Ovary (tissue), 9 donors: Measurements from ENCODE around the gene MYO1H. TPM values are rescaled to one million over a fixed set of nuclear protein-coding genes. Genes with fewer than 3 reads are reported as not detected.
"Not testable (repeated sequence)": the region's sequence is repeated elsewhere in the genome, so short reads cannot be mapped to it uniquely, and the experiment has no call there.

Experiments
- DNase-seq, 5 donors: peaks; one replicate each; pipeline ENCODE4 v3.0.0-alpha.2; 2019 to 2020
- H3K27ac ChIP-seq, 2 donors: fragments of 200-600 bp; one replicate each; pipeline versions ENCODE4 v1.5.1 to v1.8.0; 2019 to 2022
- H3K27me3 ChIP-seq: fragments of 200-600 bp; one replicate; pipeline ENCODE4 v1.8.0; 2022
- H3K36me3 ChIP-seq: fragments of 200-600 bp; sonication (generic); one replicate; pipeline ENCODE4 v1.5.1; 2019
- H3K4me1 ChIP-seq: one replicate; pipeline ENCODE4 v1.8.1; 2013; ENCODE audit warnings: mild to moderate bottlenecking, moderate library complexity; ENCODE audit not compliant: insufficient read depth
- H3K4me3 ChIP-seq: fragments of 200-600 bp; sonication (generic); one replicate; pipeline ENCODE4 v1.5.1; 2017
- H3K9me3 ChIP-seq, 2 donors: fragments of 200-600 bp in 1 of 2; sonication (generic) in 1 of 2; one replicate each; pipeline versions ENCODE4 v1.5.1 to v1.8.1; 2013 to 2019; ENCODE audit warnings: mild to moderate bottlenecking in 1 of 2, moderate library complexity in 1 of 2
- CTCF ChIP-seq, 3 donors: fragments of 450-650 bp in 2 of 3; fragments of 200-600 bp in 1 of 3; IDR thresholded peaks; one replicate each; pipeline versions ENCODE4 v1.5.1 to v1.8.0; 2016 to 2022; ENCODE audit warnings: antibody characterized with exemption in 3 of 3, mild to moderate bottlenecking in 1 of 3
- EP300 ChIP-seq: sonication (generic); formaldehyde crosslinking; IDR thresholded peaks from one replicate; pipeline ENCODE4 v1.6.1; 2017; ENCODE audit warnings: antibody characterized with exemption
- POLR2A ChIP-seq: fragments of 450-650 bp; IDR thresholded peaks from one replicate; pipeline ENCODE4 v1.6.1; 2017; ENCODE audit warnings: antibody characterized with exemption, mild to moderate bottlenecking, moderate library complexity
- WGBS, 3 donors: extraction: QIAGEN DNeasy Blood & Tissue Kit in 1 of 3; methylation state at CpG; one replicate each; pipeline versions ENCODE4 v1.1.5 to v1.1.7; 2013 to 2017; 5-methylcytosine and 5-hydroxymethylcytosine counted together
- intact Hi-C, 4 donors: fragments of 100-400 bp; cut with DNase I; formaldehyde crosslinking; loops; one replicate each; pipeline versions ENCODE4 v1.11.0 to v1.15.1; 2022 to 2023
- polyA plus RNA-seq, 2 donors: library from polyadenylated mRNA; stranded (reverse); fragments of 200-250 nt in 1 of 2; fragments of 350-450 nt in 1 of 2; fragmentation: Illumina TruSeq in 1 of 2; extraction: RNeasy Lipid Tissue Mini Kit (QIAGEN cat#74804) in 1 of 2; gene quantifications; one replicate each; pipeline ENCODE4 v1.2.3, GENCODE V29; 2013 to 2014
- total RNA-seq, 7 donors: library from RNA; depleted of rRNA in 2 of 7; stranded (reverse); fragments of >200 nt in 2 of 7; fragmentation: NEBNext Ultra II Directional in 3 of 7; extraction: Animal tissue kit (Norgen Biotek cat#: 25700) in 3 of 7; gene quantifications; one replicate each; pipeline versions ENCODE4 v1.1.0 to v1.2.4, GENCODE V29; 2016 to 2023
- donor health status: DM: no; HTN: no; CAD: no; lungs with moderate emphysema.
- donor health status: DM: no; HTN: no; CAD: no.
- donor health status: Bipolar disorder and iron deficiency.
- donor health status: DM: yes; HTN: yes; CAD: no.
- donor health status: DM: no; HTN: no; CAD: no.
- donor health status: DM: yes; HTN: yes; CAD: no.

MYO1H gene
- total and polyA plus RNA-seq, 9 donors = 0.12 to 0.34 (median 0.12) TPM; not detected in 6

- Histone ChIP-seq H3K27me3 (no peaks in the 10 kb centered on the region), H3K9me3 (no peaks in the 10 kb centered on the region), H3K27ac (no peak overlapping the region), H3K4me1 (peaks cover 10% of the 10 kb centered on the region), H3K4me3 (no peak overlapping the region), H3K36me3 (no peaks in the 10 kb centered on the region)
- TF ChIP-seq CTCF (IDR thresholded peaks at IDR 0.05) (no peak), POLR2A (no peak), EP300 (no peak)
- intact Hi-C loops = no loop called here
- DNase-seq = no peak
- 71 to 77% (median 73%) methylated on average over 7 to 8 of the region's 8 CpGs for WGBS, 3 donors
Measured at GRCh38 chr12:109467978-109468676, 120.4 kb downstream of the MYO1H start.

GRCh38 chr12:109469517-109469916 lies 121.8 kb downstream of the MYO1H start:
- Histone ChIP-seq H3K36me3 (no peaks in the 10 kb centered on the region), H3K27me3 (no peaks in the 10 kb centered on the region), H3K27ac (no peak overlapping the region), H3K4me3 (no peak overlapping the region), H3K9me3 (no peaks in the 10 kb centered on the region), H3K4me1 (peaks cover 1% of the 10 kb centered on the region)
- TF ChIP-seq CTCF (IDR thresholded peaks at IDR 0.05) (no peak), POLR2A (no peak), EP300 (no peak)
- intact Hi-C loops = no loop called here
- no peak for DNase-seq
- 91 to 93% (median 93%) methylated on average over 10 of the region's 10 CpGs for WGBS, 3 donors

- TF ChIP-seq CTCF (IDR thresholded peaks at IDR 0.05) = no peak
- no peak for TF ChIP-seq POLR2A
- no peak for TF ChIP-seq EP300
- DNase-seq = no peak
- no peak overlapping the region for H3K4me3 ChIP-seq
- H3K36me3 ChIP-seq = no peaks in the 10 kb centered on the region
- no peak overlapping the region for H3K27ac ChIP-seq
- H3K27me3 ChIP-seq = no peaks in the 10 kb centered on the region
- H3K9me3 ChIP-seq = no peaks in the 10 kb centered on the region
- H3K4me1 ChIP-seq = peaks cover 4% of the 10 kb centered on the region
- intact Hi-C loops = no loop called here
- 89 to 95% (median 89%) methylated on average over 3 of the region's 3 CpGs for WGBS, 3 donors
Measured at GRCh38 chr12:109473006-109473405, 125.3 kb downstream of the MYO1H start.

GRCh38 chr12:109473526-109474270 lies 126.0 kb downstream of the MYO1H start:
- H3K27me3 ChIP-seq, H3K4me3 ChIP-seq, DNase-seq, intact Hi-C loops, H3K9me3 ChIP-seq, H3K4me1 ChIP-seq, H3K27ac ChIP-seq, H3K36me3 ChIP-seq: not testable (repeated sequence)
- 84 to 90% (median 87%) methylated on average over 16 of the region's 16 CpGs for WGBS, 3 donors

GRCh38 chr12:109475121-109475520 lies 127.4 kb downstream of the MYO1H start:
- TF ChIP-seq EP300 = no peak
- no peak for TF ChIP-seq CTCF (IDR thresholded peaks at IDR 0.05)
- no peak for TF ChIP-seq POLR2A
- intact Hi-C loops = loop anchor here in 1 of 4 donors (5.0 kb wide), 1 partner anchor 38 kb away; no protein-coding TSS in a partner anchor
- no peak overlapping the region for H3K4me3 ChIP-seq

More at GRCh38 chr12:109475121-109475520, 127.4 kb downstream of the MYO1H start:
- no peaks in the 10 kb centered on the region for H3K27me3 ChIP-seq
- no peaks in the 10 kb centered on the region for H3K36me3 ChIP-seq
- H3K9me3 ChIP-seq = no peaks in the 10 kb centered on the region
- no peak overlapping the region for H3K27ac ChIP-seq
- DNase-seq = no peak
- peaks cover 9% of the 10 kb centered on the region for H3K4me1 ChIP-seq
- 86 to 89% (median 88%) methylated on average over 7 of the region's 7 CpGs for WGBS, 3 donors
